ENCODE measurements around the gene YTHDF1.

YTHDF1 gene

GRCh38 chr20:63180569-63181185 lies 35.3 kb downstream of the YTHDF1 start:
- Histone ChIP-seq H3K36me3 (ENCODE audit: control insufficient read depth, insufficient read depth, low read length) (no peaks in the 10 kb centered on the region), H2AFZ (no peak overlapping the region), H3K4me1 (no peaks in the 10 kb centered on the region), H3K27ac (no peak overlapping the region), H3K4me2 (ENCODE audit: low read length) (no peak overlapping the region), H3K4me3 (ENCODE audit: low read depth, low read length) (no peak overlapping the region), H3K79me2 (no peaks in the 10 kb centered on the region), H3K27me3 (ENCODE audit: control insufficient read depth, insufficient read depth, low read length) (peaks cover 17% of the 10 kb centered on the region), H3K9me3 (ENCODE audit: control insufficient read depth, low read length) (no peaks in the 10 kb centered on the region), H3K9ac (no peak overlapping the region)
- no peak for TF ChIP-seq CTCF (IDR thresholded peaks at IDR 0.05)

- Histone ChIP-seq H3K27ac (no peak overlapping the region), H3K4me3 (ENCODE audit: low read depth, low read length) (no peak overlapping the region), H2AFZ (no peak overlapping the region), H3K36me3 (ENCODE audit: control insufficient read depth, insufficient read depth, low read length) (no peaks in the 10 kb centered on the region), H3K4me2 (ENCODE audit: low read length) (no peak overlapping the region), H3K9me3 (ENCODE audit: control insufficient read depth, low read length) (no peaks in the 10 kb centered on the region), H3K79me2 (no peaks in the 10 kb centered on the region), H3K4me1 (no peaks in the 10 kb centered on the region), H3K27me3 (ENCODE audit: control insufficient read depth, insufficient read depth, low read length) (peaks cover 24% of the 10 kb centered on the region), H3K9ac (no peak overlapping the region)
- no peak for TF ChIP-seq CTCF (IDR thresholded peaks at IDR 0.05)
Measured at GRCh38 chr20:63179687-63180568, 36.0 kb downstream of the YTHDF1 start.

GRCh38 chr20:63178889-63179686 lies 36.8 kb downstream of the YTHDF1 start:
- Histone ChIP-seq H3K36me3 (ENCODE audit: control insufficient read depth, insufficient read depth, low read length) (no peaks in the 10 kb centered on the region), H3K4me1 (no peaks in the 10 kb centered on the region), H2AFZ (peak overlapping the region; percentile 33), H3K27ac (no peak overlapping the region), H3K9ac (no peak overlapping the region), H3K27me3 (ENCODE audit: control insufficient read depth, insufficient read depth, low read length) (peaks cover 31% of the 10 kb centered on the region), H3K9me3 (ENCODE audit: control insufficient read depth, low read length) (no peaks in the 10 kb centered on the region), H3K4me3 (ENCODE audit: low read depth, low read length) (no peak overlapping the region), H3K79me2 (no peaks in the 10 kb centered on the region), H3K4me2 (ENCODE audit: low read length) (peak overlapping the region; percentile 37)
- peak; percentile 70 for TF ChIP-seq CTCF (IDR thresholded peaks at IDR 0.05)

- no peak overlapping the region for H3K27ac ChIP-seq
Measured at GRCh38 chr20:63178446-63178820, 37.5 kb downstream of the YTHDF1 start.

More at GRCh38 chr20:63178446-63178820, 37.5 kb downstream of the YTHDF1 start:
- Histone ChIP-seq H3K79me2 (no peaks in the 10 kb centered on the region), H3K4me2 (ENCODE audit: low read length) (peak overlapping the region; percentile 13), H3K9ac (no peak overlapping the region), H3K4me3 (ENCODE audit: low read depth, low read length) (no peak overlapping the region), H3K27me3 (ENCODE audit: control insufficient read depth, insufficient read depth, low read length) (peaks cover 31% of the 10 kb centered on the region), H3K9me3 (ENCODE audit: control insufficient read depth, low read length) (no peaks in the 10 kb centered on the region), H2AFZ (no peak overlapping the region), H3K36me3 (ENCODE audit: control insufficient read depth, insufficient read depth, low read length) (no peaks in the 10 kb centered on the region), H3K4me1 (no peaks in the 10 kb centered on the region)
- no peak for TF ChIP-seq CTCF (IDR thresholded peaks at IDR 0.05)
